ENCODE results near the gene MYO3B. TPM values are rescaled to one million over a fixed set of nuclear protein-coding genes. Genes with fewer than 3 reads are reported as not detected.
"Not testable (repeated sequence)": the region's sequence is repeated elsewhere in the genome, so short reads cannot be mapped to it uniquely, and the experiment has no call there.

The MYO3B gene
- total RNA-seq, 4 donors from 2014 or later: 0.48 TPM; not detected in 3

- intact Hi-C loops (cut with DNase I; ENCODE audit: low total_unique reads): no loop called here
- TF ChIP-seq POLR2AphosphoS5 (IDR thresholded peaks at IDR 0.05) (no peak), EP300 (IDR thresholded peaks at IDR 0.05; ENCODE audit: low read depth) (no peak), CTCF (IDR thresholded peaks at IDR 0.05) (no peak), POLR2A (IDR thresholded peaks at IDR 0.05) (no peak)
These were observed 357.6 kb downstream of the MYO3B start for GRCh38 chr2:170535552-170535951.

GRCh38 chr2:170544817-170545216 is 366.9 kb downstream of the MYO3B start:
- Histone ChIP-seq H3K4me3 (no peak overlapping the region), H3K9me3 (no peaks in the 10 kb centered on the region), H3K27ac (no peak overlapping the region), H3K4me1 (no peaks in the 10 kb centered on the region), H3K36me3 (no peaks in the 10 kb centered on the region), H3K27me3 (no peaks in the 10 kb centered on the region)
- no peak for DNase-seq
- 93 to 95% methylated on average over 3 of the region's 3 CpGs for WGBS, 2 donors (ENCODE audit: low coverage in 1 of 2)
- in situ Hi-C loops (cut with MboI; ENCODE audit: low pct_ligation_motif_present in 1 of 4, low pct_unique_long_range_greater_than_20kb in 1 of 4, low sequenced_read_pairs in 3 of 4): no loop called here
- intact Hi-C loops (cut with DNase I; ENCODE audit: low total_unique reads): no loop called here
- TF ChIP-seq POLR2A (IDR thresholded peaks at IDR 0.05) (no peak), CTCF (IDR thresholded peaks at IDR 0.05) (no peak)

More at GRCh38 chr2:170535552-170535951, 357.6 kb downstream of the MYO3B start:
- Histone ChIP-seq H3K4me1 (peaks cover 0 to 12% (median 6%) of the 10 kb centered on the region in 4 donors), H3K9me3 (no peaks in the 10 kb centered on the region), H3K36me3 (no peaks in the 10 kb centered on the region), H3K27ac (no peak overlapping the region), H3K4me3 (no peak overlapping the region), H3K27me3 (no peaks in the 10 kb centered on the region)
- 90% methylated on average over 4 of the region's 4 CpGs; no CpG with 5 or more reads in 1 of the 2 donors for WGBS, 2 donors (ENCODE audit: low coverage in 1 of 2)
- in situ Hi-C loops (cut with MboI; ENCODE audit: low pct_ligation_motif_present in 1 of 4, low pct_unique_long_range_greater_than_20kb in 1 of 4, low sequenced_read_pairs in 3 of 4): no loop called here
- DNase-seq: no peak

- Histone ChIP-seq H3K27me3 (no peaks in the 10 kb centered on the region), H3K27ac (no peak overlapping the region), H3K36me3 (no peaks in the 10 kb centered on the region), H3K9me3 (peaks cover 6 to 8% of the 10 kb centered on the region in 2 donors), H3K4me3 (no peak overlapping the region), H3K4me1 (no peaks in the 10 kb centered on the region)
- WGBS, 2 donors (ENCODE audit: low coverage in 1 of 2): 69 to 70% methylated on average over 2 of the region's 2 CpGs
- in situ Hi-C loops (cut with MboI; ENCODE audit: low pct_ligation_motif_present in 1 of 4, low pct_unique_long_range_greater_than_20kb in 1 of 4, low sequenced_read_pairs in 3 of 4): no loop called here
- no peak for DNase-seq
- no peak for TF ChIP-seq CTCF (IDR thresholded peaks at IDR 0.05)
- TF ChIP-seq POLR2A (IDR thresholded peaks at IDR 0.05): no peak
- TF ChIP-seq EP300 (IDR thresholded peaks at IDR 0.05; ENCODE audit: low read depth): no peak
- intact Hi-C loops (cut with DNase I; ENCODE audit: low total_unique reads): no loop called here
These were observed 370.4 kb downstream of the MYO3B start for GRCh38 chr2:170548304-170548703.

- WGBS, 2 donors (ENCODE audit: low coverage in 1 of 2): 83 to 84% methylated on average over 2 of the region's 2 CpGs
- TF ChIP-seq POLR2AphosphoS5 (IDR thresholded peaks at IDR 0.05) (no peak), EP300 (IDR thresholded peaks at IDR 0.05; ENCODE audit: low read depth) (no peak), CTCF (IDR thresholded peaks at IDR 0.05) (no peak), POLR2A (IDR thresholded peaks at IDR 0.05) (no peak)
- intact Hi-C loops (cut with DNase I; ENCODE audit: low total_unique reads) (no loop called here), in situ Hi-C loops (cut with MboI; ENCODE audit: low pct_ligation_motif_present in 1 of 4, low pct_unique_long_range_greater_than_20kb in 1 of 4, low sequenced_read_pairs in 3 of 4) (no loop called here)
- Histone ChIP-seq H3K4me1 (no peaks in the 10 kb centered on the region), H3K27me3 (no peaks in the 10 kb centered on the region), H3K4me3 (no peak overlapping the region), H3K27ac (no peak overlapping the region), H3K36me3 (no peaks in the 10 kb centered on the region), H3K9me3 (peaks cover 6 to 8% of the 10 kb centered on the region in 2 donors)
- no peak for DNase-seq
These were observed 372.6 kb downstream of the MYO3B start for GRCh38 chr2:170550501-170550900.

GRCh38 chr2:170551899-170552298 is 374.0 kb downstream of the MYO3B start:
- H3K4me1 ChIP-seq; DNase-seq; intact Hi-C loops (cut with DNase I; ENCODE audit: low total_unique reads); H3K4me3 ChIP-seq; H3K27ac ChIP-seq; H3K9me3 ChIP-seq; H3K27me3 ChIP-seq; in situ Hi-C loops (cut with MboI; ENCODE audit: low pct_ligation_motif_present in 1 of 4, low pct_unique_long_range_greater_than_20kb in 1 of 4, low sequenced_read_pairs in 3 of 4); H3K36me3 ChIP-seq: not testable (repeated sequence)
